ENCODE results near the gene TSPAN5.

GRCh38 chr4:98466868-98467599, 191.4 kb downstream of the TSPAN5 start:
- TF ChIP-seq POLR2AphosphoS5 (IDR thresholded peaks at IDR 0.05; ENCODE audit: low read depth, low read length), result no peak
- TF ChIP-seq POLR2A (IDR thresholded peaks at IDR 0.05; ENCODE audit: low read depth, low read length), result no peak
- no peak for TF ChIP-seq TAF1 (IDR thresholded peaks at IDR 0.05; ENCODE audit: low read depth, low read length)
- no peak for TF ChIP-seq PAX5 (IDR thresholded peaks at IDR 0.05; ENCODE audit: insufficient read depth, low read length, severe bottlenecking)
